SK-N-MC (cell line): ENCODE results near the gene SUPT6H.
A peak's percentile ranks its signal among the peaks of the same experiment; 100 is the strongest.

ENCODE experiments used
- EZH2 ChIP-seq: fragments of 200-600 bp; sonication (generic); IDR thresholded peaks from one replicate; pipeline ENCODE4 v1.6.1; 2017; ENCODE audit warnings: antibody characterized with exemption
- POLR2AphosphoS5 ChIP-seq: IDR thresholded peaks from 2 replicates; pipeline ENCODE4 v1.6.1; 2012; ENCODE audit warnings: mild to moderate bottlenecking, low read depth, low read length, borderline replicate concordance

- no peak for TF ChIP-seq EZH2
- TF ChIP-seq POLR2AphosphoS5 = peak; percentile 70
These were observed 55.8 kb downstream of the SUPT6H start, which contains the start of gene RAB34 for GRCh38 chr17:28717578-28718332.
